Gastrocnemius medialis (tissue), 4 donors: ENCODE measurements around the gene TOM1. TPM values are rescaled to one million over a fixed set of nuclear protein-coding genes. Genes with fewer than 3 reads are reported as not detected.

Experiments used
- ATAC-seq, 2 donors: fragments of 150-250 bp; one replicate each; pipeline ENCODE4 v1.9.1; 2016
- DNase-seq, 2 donors: peaks; one replicate each; pipeline ENCODE4 v3.0.0-alpha.2; 2019
- H3K27ac ChIP-seq, 4 donors: fragments of 200-600 bp; sonication (generic); 1 replicate in 1 of 4; 2 replicates in 3 of 4; pipeline ENCODE4 v1.5.1; 2016 to 2018; ENCODE audit warnings: mild to moderate bottlenecking in 2 of 4, moderate library complexity in 1 of 4
- H3K27me3 ChIP-seq, 3 donors: fragments of 200-600 bp; sonication (generic) in 2 of 3; 1 replicate in 1 of 3; 2 replicates in 2 of 3; pipeline versions ENCODE4 v1.5.1 to v1.6.0; 2016 to 2019; ENCODE audit warnings: mild to moderate bottlenecking in 1 of 3, moderate library complexity in 1 of 3
- H3K36me3 ChIP-seq, 2 donors: fragments of 200-600 bp; sonication (generic) in 1 of 2; one replicate each; pipeline ENCODE4 v1.5.1; 2017 to 2018
- H3K4me1 ChIP-seq, 2 donors: fragments of 200-600 bp; sonication (generic) in 1 of 2; one replicate each; pipeline ENCODE4 v1.5.1; 2016 to 2017; ENCODE audit warnings: mild to moderate bottlenecking in 2 of 2
- H3K4me3 ChIP-seq, 4 donors: fragments of 200-600 bp; sonication (generic) in 3 of 4; 1 replicate in 1 of 4; 2 replicates in 3 of 4; pipeline ENCODE4 v1.5.1; 2016 to 2019; ENCODE audit warnings: mild to moderate bottlenecking in 2 of 4
- H3K9me3 ChIP-seq, 3 donors: fragments of 200-600 bp; sonication (generic) in 2 of 3; 1 replicate in 1 of 3; 2 replicates in 2 of 3; pipeline ENCODE4 v1.5.1; 2016 to 2019
- POLR2A ChIP-seq, 2 donors: fragments of 450-650 bp; IDR thresholded peaks; one replicate each; pipeline ENCODE4 v1.6.1; 2017; ENCODE audit warnings: antibody characterized with exemption in 2 of 2, mild to moderate bottlenecking in 2 of 2, moderate library complexity in 2 of 2
- in situ Hi-C, 4 donors: fragments of 200-750 bp; cut with MboI; loops; one replicate each; pipeline versions ENCODE4 v1.15.0 to v1.8.0; 2017; ENCODE audit warnings: low sequenced_read_pairs in 4 of 4
- intact Hi-C: fragments of 100-400 bp; cut with DNase I; formaldehyde crosslinking; loops from one replicate; pipeline ENCODE4 v1.15.1; 2023; ENCODE audit warnings: low total_unique reads
- total RNA-seq, 4 donors: library from RNA; depleted of rRNA; stranded (reverse); fragments of >200 nt; gene quantifications; one replicate each; pipeline versions ENCODE4 v1.1.0 to v1.2.3, GENCODE V29; 2016
- TF ChIP-seq, protein P1 (sequence below), 5 experiments: fragments of 450-650 bp in 3 of 5; fragments of 200-600 bp in 2 of 5; sonication (generic) in 2 of 5; IDR thresholded peaks in 4 of 5; conservative IDR thresholded peaks in 1 of 5; 1 replicate in 4 of 5; 2 replicates in 1 of 5; pipeline ENCODE4 v1.5.1; 2016 to 2019; ENCODE audit warnings: antibody characterized with exemption in 5 of 5, mild to moderate bottlenecking in 3 of 5, moderate library complexity in 3 of 5

TOM1 gene
- total RNA-seq, 4 donors from 2014 or later, result 363 to 609 (median 425) TPM

DNA sequence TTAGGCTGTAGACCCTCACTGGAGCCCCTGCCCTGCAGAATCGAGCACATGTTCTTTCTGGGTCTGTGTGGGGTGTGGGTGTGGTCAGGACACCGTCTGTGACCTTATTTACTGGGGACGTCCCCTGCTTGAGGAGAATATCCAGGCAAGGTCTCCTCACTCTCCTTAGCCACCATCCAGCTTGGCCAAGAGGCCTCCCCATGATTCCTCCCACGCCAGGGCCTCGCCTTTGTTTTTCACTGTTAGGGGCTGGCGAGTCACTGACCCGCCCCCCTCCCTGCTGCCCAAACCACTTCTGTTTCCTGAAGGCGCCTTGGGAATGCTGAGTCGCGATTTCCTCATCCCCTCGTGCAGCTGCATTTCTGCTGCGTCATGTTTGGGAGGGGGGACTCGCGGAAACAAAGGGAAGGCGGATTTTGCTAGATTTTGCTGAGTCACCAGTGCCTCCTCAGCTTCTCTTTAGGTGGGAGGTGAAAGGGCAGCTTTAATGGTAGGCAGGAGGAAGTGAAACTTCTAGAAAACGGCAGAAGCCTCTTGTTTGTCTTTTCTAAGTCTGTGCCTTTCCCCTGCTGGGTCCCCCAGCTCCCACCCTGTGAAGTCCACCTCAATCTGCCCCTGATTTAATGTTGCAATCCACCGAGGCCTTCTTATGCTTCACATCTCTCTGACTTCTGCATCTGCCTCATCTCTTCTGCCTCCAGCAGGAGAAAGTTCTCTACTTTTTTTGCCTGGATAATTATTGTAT is 77.2 kb downstream of the TOM1 start:
- Histone ChIP-seq H3K9me3 (no peaks in the 10 kb centered on the region), H3K27ac (peak overlapping the region; percentile 88 to 94 (median 92)), H3K4me1 (peaks cover 32 to 41% of the 10 kb centered on the region in 2 donors), H3K36me3 (no peaks in the 10 kb centered on the region), H3K27me3 (no peaks in the 10 kb centered on the region), H3K4me3 (peak overlapping the region in 2 of 4 donors; percentile 10 to 15)
- in situ Hi-C loops (no loop called here), intact Hi-C loops (no loop called here)
- DNase-seq, result peak; percentile 85 to 94
- ATAC-seq, result peak; percentile 45 to 46
- no peak for TF ChIP-seq POLR2A (IDR thresholded peaks at IDR 0.05)
- TF ChIP-seq, protein P1, sequence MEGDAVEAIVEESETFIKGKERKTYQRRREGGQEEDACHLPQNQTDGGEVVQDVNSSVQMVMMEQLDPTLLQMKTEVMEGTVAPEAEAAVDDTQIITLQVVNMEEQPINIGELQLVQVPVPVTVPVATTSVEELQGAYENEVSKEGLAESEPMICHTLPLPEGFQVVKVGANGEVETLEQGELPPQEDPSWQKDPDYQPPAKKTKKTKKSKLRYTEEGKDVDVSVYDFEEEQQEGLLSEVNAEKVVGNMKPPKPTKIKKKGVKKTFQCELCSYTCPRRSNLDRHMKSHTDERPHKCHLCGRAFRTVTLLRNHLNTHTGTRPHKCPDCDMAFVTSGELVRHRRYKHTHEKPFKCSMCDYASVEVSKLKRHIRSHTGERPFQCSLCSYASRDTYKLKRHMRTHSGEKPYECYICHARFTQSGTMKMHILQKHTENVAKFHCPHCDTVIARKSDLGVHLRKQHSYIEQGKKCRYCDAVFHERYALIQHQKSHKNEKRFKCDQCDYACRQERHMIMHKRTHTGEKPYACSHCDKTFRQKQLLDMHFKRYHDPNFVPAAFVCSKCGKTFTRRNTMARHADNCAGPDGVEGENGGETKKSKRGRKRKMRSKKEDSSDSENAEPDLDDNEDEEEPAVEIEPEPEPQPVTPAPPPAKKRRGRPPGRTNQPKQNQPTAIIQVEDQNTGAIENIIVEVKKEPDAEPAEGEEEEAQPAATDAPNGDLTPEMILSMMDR (IDR thresholded peaks at IDR 0.05 in 4 of 5, conservative IDR thresholded peaks at IDR 0.05 in 1 of 5), result no peak

DNA sequence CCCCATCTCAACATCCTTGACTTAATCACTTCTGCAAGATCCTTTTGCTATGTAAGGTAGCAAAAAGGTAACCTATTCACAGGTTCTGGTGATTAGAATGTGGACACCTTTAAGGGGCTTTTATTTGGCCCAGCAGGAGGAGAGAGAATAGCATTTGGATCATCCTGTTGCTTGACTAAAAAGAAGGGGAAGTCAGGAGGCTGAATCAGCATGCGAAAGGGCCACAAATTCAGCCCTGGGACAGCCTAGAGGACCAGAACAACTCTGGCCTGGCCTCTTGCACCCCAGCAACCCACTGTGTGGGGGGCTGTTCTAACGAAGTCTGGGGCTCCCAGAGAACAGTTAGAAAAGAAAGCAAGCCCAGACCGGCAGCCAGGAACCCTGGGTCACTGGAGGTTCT is 78.0 kb downstream of the TOM1 start:
- TF ChIP-seq, protein P1 (IDR thresholded peaks at IDR 0.05 in 4 of 5, conservative IDR thresholded peaks at IDR 0.05 in 1 of 5), result no peak
- TF ChIP-seq POLR2A (IDR thresholded peaks at IDR 0.05), result no peak
- ATAC-seq (no peak), DNase-seq (no peak)
- in situ Hi-C loops, result no loop called here
- Histone ChIP-seq H3K4me1 (peaks cover 37 to 43% of the 10 kb centered on the region in 2 donors), H3K4me3 (no peak overlapping the region), H3K36me3 (peaks cover 0 to under 1% of the 10 kb centered on the region in 2 donors), H3K9me3 (no peaks in the 10 kb centered on the region), H3K27ac (peak overlapping the region; percentile 88 to 94 (median 92)), H3K27me3 (no peaks in the 10 kb centered on the region)
- intact Hi-C loops, result no loop called here

DNA sequence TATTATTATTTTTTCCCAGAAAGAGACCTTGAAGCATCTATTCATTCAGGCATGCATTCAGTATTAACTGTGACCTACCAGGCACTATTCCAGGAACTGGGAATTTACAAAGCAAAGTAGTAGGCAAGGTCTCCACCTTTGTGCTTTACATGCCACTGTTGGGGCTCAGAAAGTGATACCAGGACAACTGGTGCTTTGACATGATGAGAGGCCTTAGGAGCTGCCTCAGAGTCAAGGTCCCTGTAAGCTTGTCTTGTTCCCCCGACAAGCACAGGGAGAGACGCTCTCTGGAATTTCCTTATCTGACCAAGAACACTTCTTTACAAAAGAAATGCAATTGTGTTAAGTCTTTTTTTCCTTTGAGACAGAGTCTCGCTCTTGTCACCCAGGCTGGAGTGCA is 78.9 kb downstream of the TOM1 start:
- intact Hi-C loops (no loop called here), in situ Hi-C loops (no loop called here)
- ATAC-seq (no peak), DNase-seq (no peak)
- Histone ChIP-seq H3K9me3 (no peaks in the 10 kb centered on the region), H3K36me3 (peaks cover 0 to 9% of the 10 kb centered on the region in 2 donors), H3K4me3 (no peak overlapping the region), H3K27ac (peak overlapping the region; percentile 88 to 94 (median 92)), H3K27me3 (no peaks in the 10 kb centered on the region), H3K4me1 (peaks cover 46 to 51% of the 10 kb centered on the region in 2 donors)
- TF ChIP-seq POLR2A (IDR thresholded peaks at IDR 0.05), result no peak
- TF ChIP-seq, protein P1 (IDR thresholded peaks at IDR 0.05 in 4 of 5, conservative IDR thresholded peaks at IDR 0.05 in 1 of 5), result no peak

DNA sequence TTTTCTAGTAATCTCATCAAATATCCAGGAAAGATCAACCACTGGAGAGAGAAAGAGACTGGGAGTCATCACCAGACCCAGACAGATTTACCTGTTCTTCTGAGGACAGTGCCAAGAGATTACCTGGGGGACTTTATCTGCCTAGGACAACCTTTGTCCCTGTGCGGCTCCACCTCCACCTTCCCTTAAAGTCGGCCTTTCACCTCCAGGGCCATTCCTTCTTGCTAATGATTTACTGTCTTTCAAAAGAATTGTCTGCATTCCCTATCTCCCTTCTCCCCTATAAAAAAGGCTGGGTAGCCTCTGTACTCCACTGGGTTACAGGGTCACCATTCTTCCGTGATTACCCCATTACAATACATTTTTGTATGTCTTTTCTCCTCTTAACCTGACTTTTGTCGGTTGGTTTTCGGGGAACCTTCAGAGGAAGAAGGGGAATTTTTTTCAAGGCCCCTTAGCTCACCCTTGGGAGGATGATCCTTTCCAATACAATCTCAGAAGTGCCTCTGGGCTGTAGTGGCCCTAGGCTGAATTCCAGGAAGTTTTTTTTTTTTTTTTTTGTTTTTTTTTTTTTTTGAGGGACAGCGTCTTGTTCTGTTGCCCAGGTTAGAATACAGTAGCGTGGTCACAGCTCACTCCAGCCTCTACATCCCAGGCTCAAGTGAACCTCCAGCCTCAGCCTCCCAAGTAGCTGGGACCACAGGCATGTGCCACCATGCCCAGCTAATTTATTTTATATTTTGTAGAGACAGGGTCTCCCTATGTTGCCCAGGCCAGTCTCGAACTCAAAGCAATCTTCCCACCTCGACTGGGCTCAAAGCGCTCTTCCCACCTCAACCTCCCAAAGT is 79.7 kb downstream of the TOM1 start:
- TF ChIP-seq POLR2A (IDR thresholded peaks at IDR 0.05), result no peak
- TF ChIP-seq, protein P1 (IDR thresholded peaks at IDR 0.05 in 4 of 5, conservative IDR thresholded peaks at IDR 0.05 in 1 of 5), result no peak
- Histone ChIP-seq H3K4me3 (no peak overlapping the region), H3K4me1 (peaks cover 52 to 53% of the 10 kb centered on the region in 2 donors), H3K36me3 (peaks cover 0 to 17% of the 10 kb centered on the region in 2 donors), H3K9me3 (no peaks in the 10 kb centered on the region), H3K27ac (peak overlapping the region; percentile 88 to 94 (median 92)), H3K27me3 (no peaks in the 10 kb centered on the region)
- intact Hi-C loops, result no loop called here
- DNase-seq, result no peak
- in situ Hi-C loops, result no loop called here
- no peak for ATAC-seq
